ENCODE data around the gene SPRR4.

The SPRR4 gene

DNA sequence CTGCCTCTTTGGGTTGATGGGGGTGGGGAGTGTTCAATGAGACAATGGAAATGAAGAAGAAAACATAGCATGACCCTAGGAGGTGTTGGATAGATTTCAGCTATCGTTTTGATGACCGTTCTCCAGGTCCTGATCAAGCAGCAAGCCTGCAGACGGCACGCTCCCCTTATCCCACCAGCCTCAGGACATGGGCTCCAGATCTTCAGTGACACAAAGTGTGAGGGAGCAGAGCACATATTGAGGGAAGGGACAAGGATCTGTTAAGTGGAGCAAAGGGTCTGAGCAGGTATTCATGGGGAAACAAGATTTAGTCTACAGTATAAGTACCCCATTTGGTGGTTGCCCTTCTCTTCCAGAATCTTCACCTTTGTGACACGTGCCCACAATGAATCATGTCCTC lies 18.7 kb upstream of the SPRR4 start:
- Histone ChIP-seq H3K27me3 (replicated peaks) (no peaks in the 10 kb centered on the region), H3K27ac (no peak overlapping the region), H3K4me3 (ENCODE audit: low read depth, low read length) (no peak overlapping the region), H3K36me3 (replicated peaks) (no peaks in the 10 kb centered on the region)
- no peak for DNase-seq
- TF ChIP-seq, protein P1, sequence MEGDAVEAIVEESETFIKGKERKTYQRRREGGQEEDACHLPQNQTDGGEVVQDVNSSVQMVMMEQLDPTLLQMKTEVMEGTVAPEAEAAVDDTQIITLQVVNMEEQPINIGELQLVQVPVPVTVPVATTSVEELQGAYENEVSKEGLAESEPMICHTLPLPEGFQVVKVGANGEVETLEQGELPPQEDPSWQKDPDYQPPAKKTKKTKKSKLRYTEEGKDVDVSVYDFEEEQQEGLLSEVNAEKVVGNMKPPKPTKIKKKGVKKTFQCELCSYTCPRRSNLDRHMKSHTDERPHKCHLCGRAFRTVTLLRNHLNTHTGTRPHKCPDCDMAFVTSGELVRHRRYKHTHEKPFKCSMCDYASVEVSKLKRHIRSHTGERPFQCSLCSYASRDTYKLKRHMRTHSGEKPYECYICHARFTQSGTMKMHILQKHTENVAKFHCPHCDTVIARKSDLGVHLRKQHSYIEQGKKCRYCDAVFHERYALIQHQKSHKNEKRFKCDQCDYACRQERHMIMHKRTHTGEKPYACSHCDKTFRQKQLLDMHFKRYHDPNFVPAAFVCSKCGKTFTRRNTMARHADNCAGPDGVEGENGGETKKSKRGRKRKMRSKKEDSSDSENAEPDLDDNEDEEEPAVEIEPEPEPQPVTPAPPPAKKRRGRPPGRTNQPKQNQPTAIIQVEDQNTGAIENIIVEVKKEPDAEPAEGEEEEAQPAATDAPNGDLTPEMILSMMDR (IDR thresholded peaks at IDR 0.05; ENCODE audit: low read depth, low read length, missing control alignments): no peak
- in situ Hi-C loops (cut with HindIII; ENCODE audit: low pct_ligation_motif_present, low sequenced_read_pairs): no loop called here

DNA sequence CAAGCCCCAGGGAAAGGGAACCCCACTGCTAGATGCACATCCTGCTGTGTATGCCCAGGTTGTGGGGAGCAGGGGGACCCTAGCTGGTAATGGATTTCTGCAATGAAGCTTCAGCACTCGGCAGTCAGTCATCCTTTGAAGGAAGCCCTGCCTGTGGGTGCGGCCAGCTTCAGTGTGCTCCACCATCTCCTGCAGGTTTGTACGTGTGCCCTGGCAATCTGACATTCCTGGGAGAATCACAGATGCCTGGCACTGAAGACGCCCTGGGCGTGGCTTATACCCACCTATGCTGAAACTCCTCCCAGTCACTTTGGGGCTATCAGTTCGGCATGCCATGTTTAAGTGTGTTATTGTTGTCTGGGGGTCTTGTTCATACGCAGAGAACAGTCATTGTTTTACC lies 16.7 kb upstream of the SPRR4 start:
- DNase-seq: no peak
- no peak overlapping the region for H3K27ac ChIP-seq
- in situ Hi-C loops (cut with HindIII; ENCODE audit: low pct_ligation_motif_present, low sequenced_read_pairs): no loop called here

DNA sequence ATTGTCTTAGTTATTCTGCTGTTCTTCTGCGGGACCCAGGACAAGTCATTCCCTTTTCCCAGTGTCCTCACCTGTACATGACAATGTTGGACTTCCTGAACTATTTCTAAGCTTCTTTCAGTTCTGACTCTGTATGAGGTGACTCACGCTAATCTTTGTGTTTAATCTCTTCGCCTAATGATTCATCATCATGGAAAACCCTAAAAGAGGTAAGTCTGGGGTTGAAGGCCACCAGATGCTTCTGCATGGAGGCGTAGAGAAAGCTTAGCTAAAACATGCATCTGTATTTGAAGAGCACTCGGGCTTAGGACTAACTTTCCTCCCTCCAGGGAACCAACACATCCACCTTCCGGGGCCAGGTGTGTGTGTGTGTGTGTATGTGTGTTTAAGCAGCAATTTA lies 16.0 kb upstream of the SPRR4 start:
- Histone ChIP-seq H3K27ac (no peak overlapping the region), H3K4me3 (ENCODE audit: low read depth, low read length) (no peak overlapping the region), H3K27me3 (replicated peaks) (no peaks in the 10 kb centered on the region), H3K36me3 (replicated peaks) (no peaks in the 10 kb centered on the region)
- DNase-seq: no peak
- TF ChIP-seq, protein P1 (IDR thresholded peaks at IDR 0.05; ENCODE audit: low read depth, low read length, missing control alignments): no peak
- in situ Hi-C loops (cut with HindIII; ENCODE audit: low pct_ligation_motif_present, low sequenced_read_pairs): no loop called here

More for the DNA sequence above, 16.7 kb upstream of the SPRR4 start:
- TF ChIP-seq, protein P1 (IDR thresholded peaks at IDR 0.05; ENCODE audit: low read depth, low read length, missing control alignments): no peak
- Histone ChIP-seq H3K4me3 (ENCODE audit: low read depth, low read length) (no peak overlapping the region), H3K27me3 (replicated peaks) (no peaks in the 10 kb centered on the region), H3K36me3 (replicated peaks) (no peaks in the 10 kb centered on the region)

DNA sequence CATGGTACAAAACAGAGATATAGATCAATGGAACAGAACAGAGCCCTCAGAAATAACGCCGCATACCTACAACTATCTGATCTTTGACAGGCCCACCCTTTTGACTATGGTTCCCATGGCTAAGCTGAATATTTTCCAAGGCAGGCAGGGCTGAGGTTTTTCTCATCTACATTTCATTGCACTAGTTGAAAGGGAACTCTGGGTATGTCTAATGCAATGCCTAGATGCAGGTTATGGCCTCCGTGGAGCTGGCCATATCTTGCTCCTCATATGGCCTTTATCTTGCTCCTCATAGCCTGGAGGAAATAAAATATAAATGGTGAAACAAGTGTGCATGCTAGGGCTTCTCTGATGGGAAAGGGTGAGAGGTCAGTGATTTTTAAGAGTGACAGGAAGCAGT lies 12.9 kb upstream of the SPRR4 start:
- Histone ChIP-seq H3K27me3 (replicated peaks) (no peaks in the 10 kb centered on the region), H3K36me3 (replicated peaks) (no peaks in the 10 kb centered on the region), H3K27ac (no peak overlapping the region), H3K4me3 (ENCODE audit: low read depth, low read length) (no peak overlapping the region)
- TF ChIP-seq, protein P1 (IDR thresholded peaks at IDR 0.05; ENCODE audit: low read depth, low read length, missing control alignments): no peak
- no peak for DNase-seq
- in situ Hi-C loops (cut with HindIII; ENCODE audit: low pct_ligation_motif_present, low sequenced_read_pairs): no loop called here

DNA sequence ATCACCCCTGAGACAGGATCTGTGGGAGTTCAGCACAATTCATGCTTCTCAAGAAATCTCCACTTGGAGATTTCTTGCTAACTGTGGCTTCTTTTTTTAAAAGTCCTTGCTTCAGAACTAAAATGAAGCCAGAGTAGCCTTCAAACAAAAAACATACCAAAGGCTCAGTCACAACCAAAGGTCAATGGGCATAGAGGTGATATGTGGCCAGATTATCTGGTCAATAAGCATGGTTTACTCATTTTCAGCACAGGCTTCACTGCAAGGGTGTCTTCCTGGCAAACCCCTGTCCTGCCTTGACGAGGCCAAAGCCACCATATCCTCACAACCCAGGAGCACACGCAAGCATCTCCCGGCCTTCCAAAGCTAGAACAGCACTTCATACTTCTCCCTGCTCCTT lies 11.2 kb upstream of the SPRR4 start:
- H3K27ac ChIP-seq: no peak overlapping the region
- no peak for DNase-seq
- no peak overlapping the region for H3K4me3 ChIP-seq (ENCODE audit: low read depth, low read length)
- TF ChIP-seq, protein P1 (IDR thresholded peaks at IDR 0.05; ENCODE audit: low read depth, low read length, missing control alignments): no peak
- no peaks in the 10 kb centered on the region for H3K36me3 ChIP-seq (replicated peaks)
- in situ Hi-C loops (cut with HindIII; ENCODE audit: low pct_ligation_motif_present, low sequenced_read_pairs): no loop called here
- no peaks in the 10 kb centered on the region for H3K27me3 ChIP-seq (replicated peaks)

DNA sequence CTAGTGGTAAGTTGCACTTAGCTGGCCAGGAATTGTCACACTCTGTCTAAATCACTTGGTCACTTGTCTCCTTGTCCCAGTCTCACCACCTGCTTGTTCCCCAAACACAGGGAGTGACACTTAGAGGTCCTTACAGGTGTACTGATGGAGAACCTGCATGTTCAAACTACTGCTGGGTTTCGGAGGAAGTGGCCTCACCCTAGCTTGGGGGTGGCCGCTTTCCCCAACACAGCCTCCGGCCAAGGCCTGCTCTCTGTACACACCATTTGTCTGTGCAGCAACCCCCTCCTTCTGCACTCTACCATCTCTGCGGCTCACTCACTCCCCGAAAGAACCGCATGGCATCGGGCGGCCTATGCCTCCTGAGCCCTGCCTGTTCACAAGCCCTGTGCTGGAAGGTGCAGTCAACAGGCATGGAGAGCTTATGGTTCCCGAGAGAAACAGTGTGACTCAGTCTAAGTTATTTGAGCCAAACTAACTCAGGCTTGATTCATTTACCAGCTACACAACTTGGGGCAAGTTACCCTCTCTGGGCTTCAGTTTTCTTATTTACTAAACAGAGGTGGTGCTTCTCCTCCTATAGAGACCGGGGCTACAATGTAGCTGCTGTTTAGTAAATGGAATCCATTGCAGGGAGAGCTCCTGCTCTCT lies 10.5 kb upstream of the SPRR4 start:
- H3K27ac ChIP-seq: no peak overlapping the region
- no peaks in the 10 kb centered on the region for H3K27me3 ChIP-seq (replicated peaks)
- no peak overlapping the region for H3K4me3 ChIP-seq (ENCODE audit: low read depth, low read length)
- H3K36me3 ChIP-seq (replicated peaks): no peaks in the 10 kb centered on the region
- TF ChIP-seq, protein P1 (IDR thresholded peaks at IDR 0.05; ENCODE audit: low read depth, low read length, missing control alignments): no peak
- no peak for DNase-seq
- in situ Hi-C loops (cut with HindIII; ENCODE audit: low pct_ligation_motif_present, low sequenced_read_pairs): no loop called here

All from brain microvascular endothelial cell (primary cell).